Activated naive CD4-positive, alpha-beta T cell treated with anti-CD3 and anti-CD28 coated beads, Interleukin-2, amount 50 U/mL, for 24 hours (primary cell): ENCODE measurements around the gene STAP2.

Source experiments
- H3K27ac Mint-ChIP-seq: one replicate; pipeline ENCODE4 v1.8.0; 2021; ENCODE audit warnings: mild to moderate bottlenecking, mixed read lengths
- H3K27me3 Mint-ChIP-seq: one replicate; pipeline ENCODE4 v1.8.0; 2021; ENCODE audit warnings: mixed read lengths
- H3K36me3 Mint-ChIP-seq: one replicate; pipeline ENCODE4 v1.8.0; 2021; ENCODE audit warnings: mixed read lengths
- H3K4me1 Mint-ChIP-seq: one replicate; pipeline ENCODE4 v1.8.0; 2021; ENCODE audit warnings: mixed read lengths
- H3K4me3 Mint-ChIP-seq: one replicate; pipeline ENCODE4 v1.8.0; 2021; ENCODE audit warnings: mild to moderate bottlenecking, mixed read lengths
- H3K9me3 Mint-ChIP-seq: one replicate; pipeline ENCODE4 v1.8.0; 2021; ENCODE audit warnings: mixed read lengths

The STAP2 gene

GRCh38 chr19:4338441-4339355 lies at the start of gene STAP2:
STAP2 (minus strand) TSS chr19:4338827; CDS start chr19:4338753, 74 bp downstream.
- Mint-ChIP-seq H3K4me3 (peak within 1 kb of the TSS; percentile 97), H3K4me1 (peaks cover 36% of the 10 kb centered on the region), H3K9me3 (no peaks in the 10 kb centered on the region), H3K36me3 (peaks cover 2% of the 10 kb centered on the region), H3K27me3 (no peaks in the 10 kb centered on the region), H3K27ac (peak within 1 kb of the TSS; percentile 98)

- Mint-ChIP-seq H3K27ac (no peak overlapping the region), H3K36me3 (no peaks in the 10 kb centered on the region)
Observed at GRCh38 chr19:4386041-4386782, 47.6 kb upstream of the STAP2 start.

GRCh38 chr19:4385291-4386040 lies 46.8 kb upstream of the STAP2 start:
- Mint-ChIP-seq H3K27me3 (no peaks in the 10 kb centered on the region), H3K27ac (no peak overlapping the region), H3K4me1 (peaks cover 27% of the 10 kb centered on the region), H3K36me3 (no peaks in the 10 kb centered on the region), H3K9me3 (no peaks in the 10 kb centered on the region), H3K4me3 (no peak overlapping the region)

More at GRCh38 chr19:4386041-4386782, 47.6 kb upstream of the STAP2 start:
- Mint-ChIP-seq H3K9me3 (no peaks in the 10 kb centered on the region), H3K27me3 (no peaks in the 10 kb centered on the region), H3K4me1 (peaks cover 27% of the 10 kb centered on the region), H3K4me3 (no peak overlapping the region)

GRCh38 chr19:4380254-4380727 lies 41.7 kb upstream of the STAP2 start:
- H3K4me1 Mint-ChIP-seq, result peaks cover 58% of the 10 kb centered on the region
- no peaks in the 10 kb centered on the region for H3K36me3 Mint-ChIP-seq
- H3K4me3 Mint-ChIP-seq, result peak overlapping the region; percentile 72
- peak overlapping the region; percentile 87 for H3K27ac Mint-ChIP-seq
- no peaks in the 10 kb centered on the region for H3K27me3 Mint-ChIP-seq
- no peaks in the 10 kb centered on the region for H3K9me3 Mint-ChIP-seq

GRCh38 chr19:4379383-4380253 lies 41.0 kb upstream of the STAP2 start:
- Mint-ChIP-seq H3K27ac (peak overlapping the region; percentile 87), H3K27me3 (no peaks in the 10 kb centered on the region), H3K9me3 (no peaks in the 10 kb centered on the region), H3K4me1 (peaks cover 59% of the 10 kb centered on the region), H3K36me3 (no peaks in the 10 kb centered on the region), H3K4me3 (peak overlapping the region; percentile 72)

- H3K36me3 Mint-ChIP-seq, result no peaks in the 10 kb centered on the region
- peak overlapping the region; percentile 87 for H3K27ac Mint-ChIP-seq
- no peaks in the 10 kb centered on the region for H3K27me3 Mint-ChIP-seq
- peaks cover 61% of the 10 kb centered on the region for H3K4me1 Mint-ChIP-seq
- peak overlapping the region; percentile 72 for H3K4me3 Mint-ChIP-seq
- no peaks in the 10 kb centered on the region for H3K9me3 Mint-ChIP-seq
Observed at GRCh38 chr19:4378886-4379285, 40.3 kb upstream of the STAP2 start.

GRCh38 chr19:4376991-4377781 lies 38.6 kb upstream of the STAP2 start:
- Mint-ChIP-seq H3K27ac (peak overlapping the region; percentile 74), H3K36me3 (no peaks in the 10 kb centered on the region), H3K27me3 (no peaks in the 10 kb centered on the region), H3K4me3 (peak overlapping the region; percentile 33), H3K4me1 (peaks cover 63% of the 10 kb centered on the region), H3K9me3 (no peaks in the 10 kb centered on the region)

GRCh38 chr19:4376671-4376990 lies 38.0 kb upstream of the STAP2 start:
- peak overlapping the region; percentile 51 for H3K27ac Mint-ChIP-seq
- H3K9me3 Mint-ChIP-seq, result no peaks in the 10 kb centered on the region
- H3K4me1 Mint-ChIP-seq, result peaks cover 59% of the 10 kb centered on the region
- H3K4me3 Mint-ChIP-seq, result no peak overlapping the region
- no peaks in the 10 kb centered on the region for H3K27me3 Mint-ChIP-seq
- no peaks in the 10 kb centered on the region for H3K36me3 Mint-ChIP-seq

GRCh38 chr19:4376028-4376670 lies 37.5 kb upstream of the STAP2 start:
- Mint-ChIP-seq H3K36me3 (no peaks in the 10 kb centered on the region), H3K4me1 (peaks cover 55% of the 10 kb centered on the region), H3K27ac (no peak overlapping the region), H3K9me3 (no peaks in the 10 kb centered on the region), H3K4me3 (no peak overlapping the region), H3K27me3 (no peaks in the 10 kb centered on the region)

- Mint-ChIP-seq H3K27me3 (no peaks in the 10 kb centered on the region), H3K27ac (no peak overlapping the region)
Observed at GRCh38 chr19:4375164-4376027, 36.8 kb upstream of the STAP2 start.

GRCh38 chr19:4374498-4375163 lies 36.0 kb upstream of the STAP2 start:
- Mint-ChIP-seq H3K36me3 (no peaks in the 10 kb centered on the region), H3K27ac (no peak overlapping the region), H3K4me3 (no peak overlapping the region), H3K4me1 (peaks cover 52% of the 10 kb centered on the region), H3K27me3 (no peaks in the 10 kb centered on the region), H3K9me3 (no peaks in the 10 kb centered on the region)

More at GRCh38 chr19:4375164-4376027, 36.8 kb upstream of the STAP2 start:
- Mint-ChIP-seq H3K4me1 (peaks cover 55% of the 10 kb centered on the region), H3K4me3 (no peak overlapping the region), H3K9me3 (no peaks in the 10 kb centered on the region), H3K36me3 (no peaks in the 10 kb centered on the region)

- Mint-ChIP-seq H3K4me1 (peaks cover 51% of the 10 kb centered on the region), H3K9me3 (no peaks in the 10 kb centered on the region), H3K36me3 (no peaks in the 10 kb centered on the region), H3K27me3 (no peaks in the 10 kb centered on the region), H3K4me3 (no peak overlapping the region), H3K27ac (peak overlapping the region; percentile 90)
Observed at GRCh38 chr19:4373601-4374497, 35.2 kb upstream of the STAP2 start.
